Measurements from ENCODE around the gene S100B.

DNA sequence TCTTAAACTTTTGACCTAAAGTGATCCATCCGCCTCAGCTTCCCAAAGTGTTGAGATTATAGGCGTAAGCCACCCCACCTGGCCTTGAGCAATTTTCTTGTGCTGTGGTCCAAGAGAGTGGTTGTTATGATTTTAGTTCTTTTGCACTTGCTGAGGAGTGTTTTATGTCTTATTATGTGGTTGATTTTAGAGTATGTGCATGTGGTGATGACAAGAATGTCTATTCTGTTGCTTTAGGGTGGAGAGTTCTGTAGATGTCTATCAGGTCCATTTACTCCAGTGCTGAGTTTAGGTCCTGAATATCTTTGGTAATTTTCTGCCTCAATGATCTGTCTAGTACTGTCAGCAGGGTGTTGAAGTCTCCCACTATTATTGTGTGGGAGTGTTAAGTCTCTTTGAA lies 11.2 kb upstream of the S100B start:
- TF ChIP-seq, protein P1, sequence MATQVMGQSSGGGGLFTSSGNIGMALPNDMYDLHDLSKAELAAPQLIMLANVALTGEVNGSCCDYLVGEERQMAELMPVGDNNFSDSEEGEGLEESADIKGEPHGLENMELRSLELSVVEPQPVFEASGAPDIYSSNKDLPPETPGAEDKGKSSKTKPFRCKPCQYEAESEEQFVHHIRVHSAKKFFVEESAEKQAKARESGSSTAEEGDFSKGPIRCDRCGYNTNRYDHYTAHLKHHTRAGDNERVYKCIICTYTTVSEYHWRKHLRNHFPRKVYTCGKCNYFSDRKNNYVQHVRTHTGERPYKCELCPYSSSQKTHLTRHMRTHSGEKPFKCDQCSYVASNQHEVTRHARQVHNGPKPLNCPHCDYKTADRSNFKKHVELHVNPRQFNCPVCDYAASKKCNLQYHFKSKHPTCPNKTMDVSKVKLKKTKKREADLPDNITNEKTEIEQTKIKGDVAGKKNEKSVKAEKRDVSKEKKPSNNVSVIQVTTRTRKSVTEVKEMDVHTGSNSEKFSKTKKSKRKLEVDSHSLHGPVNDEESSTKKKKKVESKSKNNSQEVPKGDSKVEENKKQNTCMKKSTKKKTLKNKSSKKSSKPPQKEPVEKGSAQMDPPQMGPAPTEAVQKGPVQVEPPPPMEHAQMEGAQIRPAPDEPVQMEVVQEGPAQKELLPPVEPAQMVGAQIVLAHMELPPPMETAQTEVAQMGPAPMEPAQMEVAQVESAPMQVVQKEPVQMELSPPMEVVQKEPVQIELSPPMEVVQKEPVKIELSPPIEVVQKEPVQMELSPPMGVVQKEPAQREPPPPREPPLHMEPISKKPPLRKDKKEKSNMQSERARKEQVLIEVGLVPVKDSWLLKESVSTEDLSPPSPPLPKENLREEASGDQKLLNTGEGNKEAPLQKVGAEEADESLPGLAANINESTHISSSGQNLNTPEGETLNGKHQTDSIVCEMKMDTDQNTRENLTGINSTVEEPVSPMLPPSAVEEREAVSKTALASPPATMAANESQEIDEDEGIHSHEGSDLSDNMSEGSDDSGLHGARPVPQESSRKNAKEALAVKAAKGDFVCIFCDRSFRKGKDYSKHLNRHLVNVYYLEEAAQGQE (IDR thresholded peaks at IDR 0.05; ENCODE audit: low read depth), result no peak
- TF ChIP-seq NFIC (IDR thresholded peaks at IDR 0.05), result no peak
- TF ChIP-seq EP300 (IDR thresholded peaks at IDR 0.05; ENCODE audit: borderline replicate concordance), result no peak
- no peak for TF ChIP-seq FOXM1 (IDR thresholded peaks at IDR 0.05; ENCODE audit: borderline replicate concordance, low read depth)
- no peak for TF ChIP-seq RAD21 (IDR thresholded peaks at IDR 0.05; ENCODE audit: low read depth)
- no peak for TF ChIP-seq TAF1 (IDR thresholded peaks at IDR 0.05; ENCODE audit: low read depth)
- no peak for TF ChIP-seq CEBPB (IDR thresholded peaks at IDR 0.05)
- TF ChIP-seq CREB1 (IDR thresholded peaks at IDR 0.05; ENCODE audit: low read depth), result no peak
- TF ChIP-seq YY1 (IDR thresholded peaks at IDR 0.05; ENCODE audit: low read depth), result no peak
- TF ChIP-seq EGR1 (IDR thresholded peaks at IDR 0.05), result no peak
- TF ChIP-seq, protein P2, sequence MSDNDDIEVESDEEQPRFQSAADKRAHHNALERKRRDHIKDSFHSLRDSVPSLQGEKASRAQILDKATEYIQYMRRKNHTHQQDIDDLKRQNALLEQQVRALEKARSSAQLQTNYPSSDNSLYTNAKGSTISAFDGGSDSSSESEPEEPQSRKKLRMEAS (IDR thresholded peaks at IDR 0.05), result no peak
- TF ChIP-seq TCF12 (IDR thresholded peaks at IDR 0.05; ENCODE audit: low read depth), result no peak
- TF ChIP-seq TEAD4 (IDR thresholded peaks at IDR 0.05), result no peak
